ENCODE data around the gene OOSP3.
"Not testable (repeated sequence)": the region's sequence is repeated elsewhere in the genome, so short reads cannot be mapped to it uniquely, and the experiment has no call there.

DNA sequence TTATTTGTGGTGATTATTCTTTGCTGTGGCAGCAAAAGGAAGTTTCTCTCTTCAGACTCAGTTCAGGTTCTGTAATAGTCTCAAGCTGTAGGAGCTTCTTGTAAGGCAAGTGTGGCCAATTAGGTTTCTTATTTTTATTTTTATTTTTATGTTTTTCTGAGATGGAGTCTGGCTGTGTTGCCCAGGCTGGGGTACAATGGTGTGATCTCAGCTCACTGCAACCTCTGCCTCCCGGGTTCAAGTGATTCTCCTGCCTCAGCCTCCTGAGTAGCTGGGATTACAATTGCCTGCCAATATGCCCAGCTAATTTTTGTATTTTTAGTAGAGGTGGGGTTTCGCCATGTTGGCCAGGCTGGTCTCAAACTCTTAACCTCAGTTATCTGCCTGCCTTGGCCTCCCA, 29.0 kb upstream of the OOSP3 start:
- TF ChIP-seq, protein P1, sequence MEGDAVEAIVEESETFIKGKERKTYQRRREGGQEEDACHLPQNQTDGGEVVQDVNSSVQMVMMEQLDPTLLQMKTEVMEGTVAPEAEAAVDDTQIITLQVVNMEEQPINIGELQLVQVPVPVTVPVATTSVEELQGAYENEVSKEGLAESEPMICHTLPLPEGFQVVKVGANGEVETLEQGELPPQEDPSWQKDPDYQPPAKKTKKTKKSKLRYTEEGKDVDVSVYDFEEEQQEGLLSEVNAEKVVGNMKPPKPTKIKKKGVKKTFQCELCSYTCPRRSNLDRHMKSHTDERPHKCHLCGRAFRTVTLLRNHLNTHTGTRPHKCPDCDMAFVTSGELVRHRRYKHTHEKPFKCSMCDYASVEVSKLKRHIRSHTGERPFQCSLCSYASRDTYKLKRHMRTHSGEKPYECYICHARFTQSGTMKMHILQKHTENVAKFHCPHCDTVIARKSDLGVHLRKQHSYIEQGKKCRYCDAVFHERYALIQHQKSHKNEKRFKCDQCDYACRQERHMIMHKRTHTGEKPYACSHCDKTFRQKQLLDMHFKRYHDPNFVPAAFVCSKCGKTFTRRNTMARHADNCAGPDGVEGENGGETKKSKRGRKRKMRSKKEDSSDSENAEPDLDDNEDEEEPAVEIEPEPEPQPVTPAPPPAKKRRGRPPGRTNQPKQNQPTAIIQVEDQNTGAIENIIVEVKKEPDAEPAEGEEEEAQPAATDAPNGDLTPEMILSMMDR (IDR thresholded peaks at IDR 0.05): not testable (repeated sequence)
- not testable (repeated sequence) for TF ChIP-seq POLR2AphosphoS5, POLR2A (IDR thresholded peaks at IDR 0.05)

Measured in upper lobe of left lung (tissue), 4 donors.